DOHH2 (cell line): ENCODE data around the gene TTC12.

ENCODE experiments used
- H3F3A ChIP-seq: fragments of 200-600 bp; sonication (generic), shearing (Covaris generic); 2 replicates; pipeline ENCODE4 v1.6.0; 2016; ENCODE audit warnings: antibody characterized with exemption, mild to moderate bottlenecking; ENCODE audit not compliant: control insufficient read depth, insufficient read depth
- H3K27ac ChIP-seq: fragments of 200-600 bp; sonication (generic); 2 replicates; pipeline ENCODE4 v1.5.1; 2014; ENCODE audit warnings: low read depth, mild to moderate bottlenecking, low read length, moderate library complexity
- H3K27me3 ChIP-seq: fragments of 200-600 bp; sonication (generic); 2 replicates; pipeline ENCODE4 v1.6.1; 2014; ENCODE audit warnings: mild to moderate bottlenecking, low read length, mixed read lengths; ENCODE audit not compliant: control insufficient read depth
- H3K36me3 ChIP-seq: fragments of 200-600 bp; sonication (generic); 2 replicates; pipeline ENCODE4 v1.6.1; 2014; ENCODE audit warnings: mild to moderate bottlenecking, low read length, moderate library complexity, mixed read lengths; ENCODE audit not compliant: control insufficient read depth
- H3K4me1 ChIP-seq: fragments of 200-600 bp; sonication (generic); 2 replicates; pipeline ENCODE4 v1.6.1; 2014; ENCODE audit warnings: mild to moderate bottlenecking, low read length, mixed read lengths; ENCODE audit not compliant: control insufficient read depth
- H3K4me2 ChIP-seq: fragments of 200-600 bp; sonication (generic); 2 replicates; pipeline ENCODE4 v1.6.0; 2014; ENCODE audit warnings: mild to moderate bottlenecking, low read length, moderate library complexity
- H3K4me3 ChIP-seq: fragments of 200-600 bp; sonication (generic); 2 replicates; pipeline ENCODE4 v1.5.1; 2014; ENCODE audit warnings: mild to moderate bottlenecking, low read length, mixed read lengths
- H3K79me2 ChIP-seq: fragments of 200-600 bp; sonication (generic); 2 replicates; pipeline ENCODE4 v1.6.1; 2014; ENCODE audit warnings: mild to moderate bottlenecking, low read length, mixed read lengths; ENCODE audit not compliant: control insufficient read depth
- H3K9me2 ChIP-seq: fragments of 200-600 bp; sonication (generic); replicated peaks from 2 replicates; pipeline ENCODE4 v1.6.1; 2014; ENCODE audit warnings: mild to moderate bottlenecking, low read length, mixed read lengths; ENCODE audit not compliant: control insufficient read depth
- H3K9me3 ChIP-seq: fragments of 200-600 bp; sonication (generic); 2 replicates; pipeline ENCODE4 v1.6.1; 2014; ENCODE audit warnings: antibody characterized with exemption, low read length, mixed read lengths; ENCODE audit not compliant: control insufficient read depth, insufficient read depth
- H4K20me1 ChIP-seq: fragments of 200-600 bp; sonication (generic); 2 replicates; pipeline ENCODE4 v1.6.0; 2014; ENCODE audit warnings: low read depth, mild to moderate bottlenecking, antibody characterized with exemption, low read length, moderate library complexity; ENCODE audit not compliant: control insufficient read depth, insufficient read depth
- CTCF ChIP-seq: fragments of 200-600 bp; sonication (generic); IDR thresholded peaks from one replicate; pipeline ENCODE4 v1.5.1; 2014; ENCODE audit warnings: antibody characterized with exemption, mild to moderate bottlenecking, low read depth, low read length; ENCODE audit not compliant: poor library complexity, severe bottlenecking
- EZH2phosphoT487 ChIP-seq: fragments of 200-600 bp; sonication (generic); IDR thresholded peaks from 2 replicates; pipeline ENCODE4 v1.6.1; 2017; ENCODE audit warnings: borderline replicate concordance, mild to moderate bottlenecking, antibody characterized with exemption, low read length, moderate library complexity, mixed read lengths

Gene TTC12

DNA sequence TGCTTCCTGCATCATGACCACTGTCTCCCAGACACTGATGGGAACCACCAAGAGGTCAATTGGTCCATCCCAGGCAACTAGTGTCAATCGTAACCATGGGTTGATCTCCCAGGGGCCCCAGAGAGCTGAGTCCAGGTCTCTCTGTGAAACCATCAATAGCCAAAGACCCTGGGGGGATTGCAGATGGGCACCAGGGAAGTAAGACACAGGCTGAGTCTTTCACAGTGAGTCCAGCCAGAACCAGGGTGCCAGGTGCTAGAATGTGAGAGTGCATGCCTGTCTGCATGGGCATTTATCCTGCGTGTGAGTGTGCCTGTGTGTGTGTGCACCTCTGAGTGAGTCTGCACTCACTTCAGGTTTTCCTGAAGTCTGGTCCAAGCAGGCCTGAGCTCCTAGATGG, 45.3 kb upstream of the TTC12 start:
- H3K36me3 ChIP-seq: no peaks in the 10 kb centered on the region

GRCh38 chr11:113269636-113270035, 44.7 kb upstream of the TTC12 start:
- no peaks in the 10 kb centered on the region for H4K20me1 ChIP-seq
- H3K27me3 ChIP-seq: no peaks in the 10 kb centered on the region
- H3K4me1 ChIP-seq: no peaks in the 10 kb centered on the region
- TF ChIP-seq EZH2phosphoT487 (no peak), CTCF (no peak)
- H3K9me2 ChIP-seq: no peaks in the 10 kb centered on the region
- H3F3A ChIP-seq: no peaks in the 10 kb centered on the region
- no peak overlapping the region for H3K4me3 ChIP-seq
- H3K4me2 ChIP-seq: no peak overlapping the region
- H3K27ac ChIP-seq: no peak overlapping the region
- no peaks in the 10 kb centered on the region for H3K9me3 ChIP-seq
- no peaks in the 10 kb centered on the region for H3K79me2 ChIP-seq
- no peaks in the 10 kb centered on the region for H3K36me3 ChIP-seq

More for the DNA sequence above, 45.3 kb upstream of the TTC12 start:
- Histone ChIP-seq H3K79me2 (no peaks in the 10 kb centered on the region), H3K4me1 (no peaks in the 10 kb centered on the region), H3K4me3 (no peak overlapping the region), H3K4me2 (no peak overlapping the region), H3F3A (no peaks in the 10 kb centered on the region), H3K27ac (no peak overlapping the region), H3K9me2 (no peaks in the 10 kb centered on the region), H3K27me3 (no peaks in the 10 kb centered on the region), H3K9me3 (no peaks in the 10 kb centered on the region), H4K20me1 (no peaks in the 10 kb centered on the region)
- no peak for TF ChIP-seq CTCF
- no peak for TF ChIP-seq EZH2phosphoT487

GRCh38 chr11:113270080-113270479, 44.3 kb upstream of the TTC12 start:
- Histone ChIP-seq H3K79me2 (no peaks in the 10 kb centered on the region), H3K4me3 (no peak overlapping the region), H3F3A (no peaks in the 10 kb centered on the region), H3K27me3 (no peaks in the 10 kb centered on the region), H3K4me2 (no peak overlapping the region), H3K9me3 (no peaks in the 10 kb centered on the region), H3K36me3 (no peaks in the 10 kb centered on the region), H3K27ac (no peak overlapping the region), H3K9me2 (no peaks in the 10 kb centered on the region), H4K20me1 (no peaks in the 10 kb centered on the region), H3K4me1 (no peaks in the 10 kb centered on the region)
- TF ChIP-seq CTCF (no peak), EZH2phosphoT487 (no peak)
